HEK293T (cell line): ENCODE results near the gene CAMK1.

Source experiments
- CTCF ChIA-PET: fragments of 350-600 bp; formaldehyde crosslinking; extraction: SDS; loops from one replicate; lab custom pipeline; 2021; ENCODE audit warnings: antibody characterized with exemption, inconsistent platforms; lab: Yijun Ruan, JAX
- POLR2A ChIA-PET: fragments of 350-600 bp; formaldehyde crosslinking; extraction: SDS; loops from one replicate; lab custom pipeline; 2020; ENCODE audit warnings: antibody characterized with exemption, inconsistent platforms; lab: Yijun Ruan, JAX
- DNase-seq: peaks from one replicate; pipeline ENCODE4 v3.0.0; 2012; ENCODE audit warnings: mixed read lengths; ENCODE audit errors: extremely low spot score
- ARNT ChIP-seq: fragments of 450-650 bp; IDR thresholded peaks from 2 replicates; pipeline ENCODE4 v1.6.1; 2017; ENCODE audit warnings: mild to moderate bottlenecking
- BHLHE40 ChIP-seq: fragments of 450-650 bp; IDR thresholded peaks from 2 replicates; pipeline ENCODE4 v1.6.1; 2016; ENCODE audit warnings: mild to moderate bottlenecking, moderate library complexity, borderline replicate concordance
- CTBP1 ChIP-seq: fragments of 450-650 bp; IDR thresholded peaks from 2 replicates; pipeline ENCODE4 v1.6.1; 2016; ENCODE audit warnings: borderline replicate concordance
- ELF4 ChIP-seq: fragments of 450-650 bp; IDR thresholded peaks from 2 replicates; pipeline ENCODE4 v1.6.1; 2017; ENCODE audit warnings: antibody characterized with exemption
- FOXA1 ChIP-seq: fragments of 450-650 bp; IDR thresholded peaks from 2 replicates; pipeline ENCODE4 v1.6.1; 2016; ENCODE audit warnings: mild to moderate bottlenecking
- FOXK2 ChIP-seq: fragments of 450-650 bp; IDR thresholded peaks from 2 replicates; pipeline ENCODE4 v1.6.1; 2016; ENCODE audit warnings: mild to moderate bottlenecking
- FOXM1 ChIP-seq: fragments of 450-650 bp; IDR thresholded peaks from 2 replicates; pipeline ENCODE4 v1.6.1; 2017; ENCODE audit warnings: mild to moderate bottlenecking, borderline replicate concordance
- HDGF ChIP-seq: fragments of 450-650 bp; IDR thresholded peaks from 2 replicates; pipeline ENCODE4 v1.6.1; 2017; ENCODE audit warnings: antibody characterized with exemption, borderline replicate concordance
- L3MBTL2 ChIP-seq: fragments of 450-650 bp; conservative IDR thresholded peaks from 2 replicates; pipeline ENCODE4 v1.6.1; 2016; ENCODE audit warnings: mild to moderate bottlenecking
- LEF1 ChIP-seq: fragments of 450-650 bp; IDR thresholded peaks from 2 replicates; pipeline ENCODE4 v1.6.1; 2017; ENCODE audit warnings: mild to moderate bottlenecking, borderline replicate concordance
- NFRKB ChIP-seq: fragments of 450-650 bp; IDR thresholded peaks from 2 replicates; pipeline ENCODE4 v1.6.1; 2016; ENCODE audit warnings: mild to moderate bottlenecking, moderate library complexity
- PKNOX1 ChIP-seq: fragments of 450-650 bp; IDR thresholded peaks from 2 replicates; pipeline ENCODE4 v1.6.1; 2016
- SP1 ChIP-seq: fragments of 450-650 bp; IDR thresholded peaks from 2 replicates; pipeline ENCODE4 v1.6.1; 2017
- SUZ12 ChIP-seq: fragments of 450-650 bp; IDR thresholded peaks from 2 replicates; pipeline ENCODE4 v1.6.1; 2016; ENCODE audit warnings: mild to moderate bottlenecking
- TARDBP ChIP-seq: fragments of 450-650 bp; IDR thresholded peaks from 2 replicates; pipeline ENCODE4 v1.6.1; 2016
- ZNF384 ChIP-seq: fragments of 450-650 bp; IDR thresholded peaks from 2 replicates; pipeline ENCODE4 v1.6.1; 2016

Gene CAMK1

GRCh38 chr3:9746330-9746729, 23.4 kb downstream of the CAMK1 start:
- no peak for TF ChIP-seq FOXA1
- POLR2A ChIA-PET = no interaction called here

GRCh38 chr3:9745521-9745920, 24.2 kb downstream of the CAMK1 start:
- POLR2A ChIA-PET = no interaction called here
- no peak for DNase-seq
- CTCF ChIA-PET = interaction anchor here (1.0 kb wide), 1 partner anchor 9 kb away, joined by 3 read pairs; no protein-coding TSS in a partner anchor
- TF ChIP-seq TARDBP (no peak), FOXK2 (no peak), SUZ12 (no peak), PKNOX1 (no peak), ZNF384 (no peak), HDGF (no peak), NFRKB (no peak), SP1 (no peak), FOXA1 (no peak), FOXM1 (no peak), L3MBTL2 (no peak), CTBP1 (no peak), ARNT (no peak)

More at GRCh38 chr3:9746330-9746729, 23.4 kb downstream of the CAMK1 start:
- CTCF ChIA-PET = no interaction called here
- no peak for DNase-seq

- ChIA-PET CTCF (no interaction called here), POLR2A (no interaction called here)
- no peak for TF ChIP-seq LEF1
- TF ChIP-seq HDGF = no peak
- no peak for TF ChIP-seq ELF4
- no peak for TF ChIP-seq TARDBP
- no peak for TF ChIP-seq FOXM1
- TF ChIP-seq CTBP1 = no peak
- no peak for TF ChIP-seq FOXK2
- no peak for TF ChIP-seq ZNF384
- no peak for TF ChIP-seq SP1
- TF ChIP-seq FOXA1 = no peak
- no peak for TF ChIP-seq BHLHE40
- TF ChIP-seq L3MBTL2 = no peak
- no peak for TF ChIP-seq ARNT
- TF ChIP-seq SUZ12 = no peak
- TF ChIP-seq PKNOX1 = no peak
- no peak for TF ChIP-seq NFRKB
- no peak for DNase-seq
Measured at GRCh38 chr3:9744162-9744561, 25.6 kb downstream of the CAMK1 start.

GRCh38 chr3:9743548-9743947, 26.2 kb downstream of the CAMK1 start:
- CTCF ChIA-PET = no interaction called here
- TF ChIP-seq LEF1 = no peak
- TF ChIP-seq ZNF384 = no peak
- no peak for TF ChIP-seq HDGF
- no peak for TF ChIP-seq FOXA1
- no peak for TF ChIP-seq FOXM1
- no peak for TF ChIP-seq PKNOX1
- no peak for TF ChIP-seq ELF4
- no peak for TF ChIP-seq SUZ12
- TF ChIP-seq BHLHE40 = no peak
- no peak for TF ChIP-seq TARDBP
- no peak for TF ChIP-seq SP1
- no peak for TF ChIP-seq L3MBTL2
- no peak for TF ChIP-seq CTBP1
- no peak for TF ChIP-seq FOXK2
- no peak for TF ChIP-seq ARNT
- no peak for TF ChIP-seq NFRKB

GRCh38 chr3:9742560-9742959, 27.2 kb downstream of the CAMK1 start:
- DNase-seq = no peak
- POLR2A ChIA-PET = no interaction called here
- CTCF ChIA-PET = no interaction called here
- TF ChIP-seq ELF4 (no peak), L3MBTL2 (no peak), CTBP1 (no peak), ARNT (no peak), NFRKB (no peak), ZNF384 (no peak), SUZ12 (no peak), FOXM1 (no peak), FOXK2 (no peak), HDGF (no peak)

More at GRCh38 chr3:9743548-9743947, 26.2 kb downstream of the CAMK1 start:
- DNase-seq = no peak
- POLR2A ChIA-PET = no interaction called here

- ChIA-PET CTCF (no interaction called here), POLR2A (interaction anchor here (2.6 kb wide), 1 partner anchor 10 kb away, joined by 11 read pairs; the partner anchor contains the start of gene OGG1)
- TF ChIP-seq SUZ12 (no peak), L3MBTL2 (no peak), ARNT (no peak), ZNF384 (no peak), CTBP1 (no peak), NFRKB (no peak), HDGF (no peak), FOXA1 (no peak), SP1 (no peak), ELF4 (no peak), LEF1 (no peak), PKNOX1 (no peak), FOXM1 (no peak), TARDBP (no peak)
- no peak for DNase-seq
Measured at GRCh38 chr3:9739181-9739580, 30.6 kb downstream of the CAMK1 start.
